Effector memory CD4-positive, alpha-beta T cell (primary cell): ENCODE data around the gene MARCHF2.

Source experiments
- DNase-seq, 3 donors: peaks; one replicate each; pipeline ENCODE4 v3.0.0-alpha.2; 2020
- H3K27ac ChIP-seq: 2 replicates; pipeline ENCODE4 v1.7.0; 2013; ENCODE audit warnings: mild to moderate bottlenecking, low read length, moderate library complexity; ENCODE audit not compliant: insufficient read depth, poor library complexity, severe bottlenecking
- H3K27me3 ChIP-seq: replicated peaks from 2 replicates; pipeline ENCODE4 v1.7.0; 2013; ENCODE audit warnings: mild to moderate bottlenecking, low read length; ENCODE audit not compliant: insufficient read depth, control insufficient read depth, poor library complexity, severe bottlenecking
- H3K36me3 ChIP-seq: 2 replicates; pipeline ENCODE4 v1.7.0; 2013; ENCODE audit warnings: mild to moderate bottlenecking, low read length, moderate library complexity; ENCODE audit not compliant: control insufficient read depth, insufficient read depth
- H3K4me1 ChIP-seq: 2 replicates; pipeline ENCODE4 v1.7.0; 2013; ENCODE audit warnings: low read length, mild to moderate bottlenecking; ENCODE audit not compliant: control insufficient read depth, insufficient read depth, poor library complexity, severe bottlenecking
- H3K4me3 ChIP-seq: 2 replicates; pipeline ENCODE4 v1.7.0; 2013; ENCODE audit warnings: low read length, low read depth, mild to moderate bottlenecking; ENCODE audit not compliant: insufficient read depth, poor library complexity, severe bottlenecking
- H3K9me3 ChIP-seq: 2 replicates; pipeline ENCODE4 v1.7.0; 2013; ENCODE audit warnings: mild to moderate bottlenecking, low read length, moderate library complexity; ENCODE audit not compliant: control insufficient read depth

The MARCHF2 gene

GRCh38 chr19:8473648-8474476 lies 60.8 kb downstream of the MARCHF2 start:
- Histone ChIP-seq H3K27ac (no peak overlapping the region), H3K9me3 (no peaks in the 10 kb centered on the region), H3K36me3 (peaks cover 91% of the 10 kb centered on the region), H3K4me3 (no peak overlapping the region), H3K27me3 (no peaks in the 10 kb centered on the region), H3K4me1 (no peaks in the 10 kb centered on the region)
- no peak for DNase-seq

GRCh38 chr19:8475005-8475404 lies 61.9 kb downstream of the MARCHF2 start:
- DNase-seq = no peak
- Histone ChIP-seq H3K27me3 (no peaks in the 10 kb centered on the region), H3K36me3 (peaks cover 86% of the 10 kb centered on the region), H3K27ac (no peak overlapping the region), H3K9me3 (no peaks in the 10 kb centered on the region), H3K4me1 (no peaks in the 10 kb centered on the region), H3K4me3 (no peak overlapping the region)

DNA sequence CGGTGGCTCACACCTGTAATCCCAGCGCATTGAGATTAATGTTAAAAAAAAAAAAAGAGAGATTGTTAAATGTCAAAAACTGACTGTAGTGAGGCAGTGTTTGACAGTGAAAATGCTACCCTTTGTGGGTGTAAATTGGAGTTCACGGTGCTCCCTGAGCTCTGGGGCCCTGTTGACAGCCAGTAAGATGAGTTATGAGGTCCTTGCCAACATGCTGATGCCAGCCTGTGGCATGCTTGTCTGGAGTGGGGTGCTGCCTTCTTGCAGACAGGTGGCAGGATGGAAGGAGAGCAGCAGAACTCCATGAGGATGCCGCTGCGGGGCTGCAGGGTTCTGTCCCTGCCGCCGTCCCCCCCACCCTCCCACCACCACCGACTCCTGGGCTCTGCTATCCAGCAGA lies 63.4 kb downstream of the MARCHF2 start:
- Histone ChIP-seq H3K36me3 (peaks cover 83% of the 10 kb centered on the region), H3K4me1 (no peaks in the 10 kb centered on the region), H3K27ac (no peak overlapping the region)

GRCh38 chr19:8477889-8478288 lies 64.8 kb downstream of the MARCHF2 start:
- H3K4me1 ChIP-seq = no peaks in the 10 kb centered on the region
- no peaks in the 10 kb centered on the region for H3K9me3 ChIP-seq
- no peak for DNase-seq
- peaks cover 83% of the 10 kb centered on the region for H3K36me3 ChIP-seq
- no peaks in the 10 kb centered on the region for H3K27me3 ChIP-seq
- no peak overlapping the region for H3K4me3 ChIP-seq
- H3K27ac ChIP-seq = no peak overlapping the region

More for the DNA sequence above, 63.4 kb downstream of the MARCHF2 start:
- H3K27me3 ChIP-seq = no peaks in the 10 kb centered on the region
- no peak overlapping the region for H3K4me3 ChIP-seq
- H3K9me3 ChIP-seq = no peaks in the 10 kb centered on the region
- no peak for DNase-seq

DNA sequence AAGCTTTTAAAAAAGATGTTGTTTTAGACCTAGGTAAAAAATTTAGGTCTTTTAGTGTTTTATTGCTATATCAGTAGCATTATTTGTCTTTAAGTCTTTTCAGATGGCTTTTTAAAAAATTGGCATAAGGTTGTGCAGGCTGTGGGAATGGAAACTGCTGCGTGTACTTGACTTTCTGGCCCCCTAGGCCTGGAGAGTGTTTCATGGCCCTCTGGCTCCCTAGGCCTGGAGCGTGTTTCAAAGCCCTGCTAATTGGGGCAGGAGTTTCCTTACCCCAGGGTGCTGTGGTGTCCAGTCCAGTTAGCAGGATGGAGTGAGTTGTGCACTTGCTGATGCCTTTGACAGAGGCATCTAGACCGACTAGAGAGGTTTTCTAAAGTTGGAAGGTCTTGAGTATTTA lies 65.5 kb downstream of the MARCHF2 start:
- H3K27me3 ChIP-seq = no peaks in the 10 kb centered on the region
- H3K4me1 ChIP-seq = no peaks in the 10 kb centered on the region
- H3K4me3 ChIP-seq = no peak overlapping the region
- no peak for DNase-seq
- H3K9me3 ChIP-seq = no peaks in the 10 kb centered on the region
- peaks cover 84% of the 10 kb centered on the region for H3K36me3 ChIP-seq
- no peak overlapping the region for H3K27ac ChIP-seq

DNA sequence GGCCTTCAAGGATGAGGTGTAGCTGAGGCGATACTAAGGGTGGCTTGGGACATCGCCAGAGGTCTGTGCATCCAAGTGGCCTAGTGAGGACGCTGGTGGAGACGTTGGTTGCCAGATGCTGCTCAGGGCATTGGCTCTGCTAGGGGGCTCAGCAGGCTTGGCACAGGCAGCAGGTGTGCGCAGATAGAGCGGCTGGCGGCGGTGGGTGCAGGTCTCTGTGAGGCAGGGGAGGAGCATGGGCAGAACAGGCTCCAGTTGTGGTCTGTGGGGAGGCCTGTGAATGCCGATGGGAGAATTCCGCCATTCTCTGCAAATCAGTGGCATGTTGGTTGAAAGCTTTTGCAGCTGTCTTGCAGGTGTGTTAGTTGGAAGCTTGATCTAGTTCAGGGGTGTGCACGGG lies 68.1 kb downstream of the MARCHF2 start:
- Histone ChIP-seq H3K27ac (no peak overlapping the region), H3K27me3 (no peaks in the 10 kb centered on the region), H3K4me1 (peaks cover 7% of the 10 kb centered on the region), H3K9me3 (no peaks in the 10 kb centered on the region), H3K4me3 (no peak overlapping the region), H3K36me3 (peaks cover 82% of the 10 kb centered on the region)
- no peak for DNase-seq

DNA sequence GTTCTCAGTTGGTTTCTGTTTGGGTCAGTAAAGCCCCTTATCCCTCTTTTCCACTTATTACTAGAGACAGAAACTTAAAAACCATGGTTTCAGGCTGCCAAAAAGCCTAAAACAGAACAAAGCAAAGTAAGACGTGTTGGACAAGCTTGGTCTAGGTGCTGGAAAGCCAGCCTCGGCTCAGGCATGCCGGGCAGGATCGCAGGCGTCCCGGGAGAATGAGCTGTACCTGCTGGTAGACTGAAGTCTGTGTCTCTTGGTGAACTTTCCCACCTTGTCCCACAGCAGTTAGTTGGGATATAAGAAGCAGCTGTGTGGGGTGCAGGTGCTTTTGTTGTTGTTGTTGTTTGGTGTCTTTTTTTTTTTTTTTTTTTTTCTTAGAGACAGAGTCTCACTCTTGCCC lies 68.5 kb downstream of the MARCHF2 start:
- peaks cover 84% of the 10 kb centered on the region for H3K36me3 ChIP-seq
- no peak overlapping the region for H3K4me3 ChIP-seq
- H3K4me1 ChIP-seq = peaks cover 11% of the 10 kb centered on the region
- no peaks in the 10 kb centered on the region for H3K27me3 ChIP-seq
- no peak for DNase-seq
- no peaks in the 10 kb centered on the region for H3K9me3 ChIP-seq
- H3K27ac ChIP-seq = no peak overlapping the region

GRCh38 chr19:8482696-8483095 lies 69.6 kb downstream of the MARCHF2 start:
- H3K27me3 ChIP-seq = no peaks in the 10 kb centered on the region
- no peaks in the 10 kb centered on the region for H3K9me3 ChIP-seq
- no peak for DNase-seq
- H3K4me1 ChIP-seq = peaks cover 21% of the 10 kb centered on the region
- no peak overlapping the region for H3K27ac ChIP-seq
- H3K4me3 ChIP-seq = no peak overlapping the region
- H3K36me3 ChIP-seq = peaks cover 84% of the 10 kb centered on the region

DNA sequence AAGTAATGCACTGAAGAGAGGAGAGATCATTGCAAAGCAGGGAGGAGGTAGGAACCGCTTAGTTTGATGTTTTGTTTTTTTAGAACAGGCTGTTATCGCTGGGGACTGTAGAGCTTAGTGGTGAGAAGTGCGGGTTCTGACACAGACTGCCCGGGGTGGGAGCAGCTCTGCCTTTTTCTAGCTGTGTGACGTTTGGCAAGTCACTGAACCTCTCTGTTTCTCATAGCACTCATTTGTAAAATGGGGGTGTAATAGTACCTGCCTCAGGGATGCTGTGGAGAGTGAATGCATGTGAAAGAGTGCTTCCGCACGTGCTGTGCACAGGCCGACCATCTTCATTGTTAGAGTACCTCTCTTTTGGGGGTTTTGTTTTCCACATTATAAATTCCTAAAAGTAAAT lies 70.1 kb downstream of the MARCHF2 start:
- Histone ChIP-seq H3K36me3 (peaks cover 84% of the 10 kb centered on the region), H3K4me1 (peaks cover 21% of the 10 kb centered on the region), H3K27ac (no peak overlapping the region), H3K9me3 (no peaks in the 10 kb centered on the region), H3K4me3 (no peak overlapping the region), H3K27me3 (no peaks in the 10 kb centered on the region)
- no peak for DNase-seq

GRCh38 chr19:8484331-8484894 lies 71.3 kb downstream of the MARCHF2 start:
- Histone ChIP-seq H3K36me3 (peaks cover 82% of the 10 kb centered on the region), H3K4me1 (peaks cover 21% of the 10 kb centered on the region), H3K4me3 (no peak overlapping the region), H3K27me3 (no peaks in the 10 kb centered on the region), H3K9me3 (no peaks in the 10 kb centered on the region), H3K27ac (no peak overlapping the region)
- no peak for DNase-seq
